GM12878 (cell line): ENCODE results near the gene FAM78A. TPM values are rescaled to one million over a fixed set of nuclear protein-coding genes. Genes with fewer than 3 reads are reported as not detected.

Experiments used
- ATAC-seq: fragments of 200-7000 bp; cut with Tn5 transposase; 3 replicates; pipeline ENCODE4 v1.9.1; 2020; ENCODE audit warnings: mild to moderate bottlenecking, moderate library complexity
- BruUV-seq: library from RNA; stranded (reverse); fragments of 400-500 nt; replicated peaks from 2 replicates; lab custom pipeline; 2021; lab: Mats Ljungman, UMichigan
- CTCF ChIA-PET: fragments of 300-600 bp; sonication (Branson Sonifier 250); formaldehyde crosslinking; extraction: SDS; loops from one replicate; lab custom pipeline; 2021; ENCODE audit warnings: inconsistent platforms; lab: Yijun Ruan, JAX
- POLR2A ChIA-PET: fragments of 350-600 bp; formaldehyde crosslinking; extraction: SDS; loops from one replicate; lab custom pipeline; 2021; ENCODE audit warnings: inconsistent platforms; lab: Charles Lee
- RAD21 ChIA-PET: fragments of 300-600 bp; sonication (Branson Sonifier 250); formaldehyde crosslinking; loops from one replicate; lab custom pipeline; 2023; ENCODE audit warnings: antibody characterized with exemption; ENCODE audit not compliant: unreplicated experiment; lab: Charles Lee
- SMC1A ChIA-PET: fragments of 300-600 bp; sonication (Branson Sonifier 250); formaldehyde crosslinking; loops from one replicate; lab custom pipeline; 2023; ENCODE audit not compliant: unreplicated experiment, uncharacterized antibody; lab: Charles Lee
- DNase-seq: peaks from one replicate; pipeline ENCODE4 v3.0.0-alpha.2; 2011; ENCODE audit warnings: low read depth, low spot score
- FAIRE-seq: peaks from 3 replicates; lab custom pipeline; 2011; peaks lifted over from hg19 to GRCh38; lab: Jason Lieb, UNC
- H2AFZ ChIP-seq: 2 replicates; pipeline ENCODE4 v1.6.0; 2011; ENCODE audit warnings: low read depth, low read length, control low read depth; ENCODE audit not compliant: control insufficient read depth
- H3K27ac ChIP-seq: 2 replicates; pipeline ENCODE4 v1.5.1; 2011; ENCODE audit warnings: control low read depth; ENCODE audit not compliant: control insufficient read depth, insufficient read depth
- H3K27me3 ChIP-seq, 2 experiments: replicated peaks in 1 of 2; 2 replicates each; pipeline versions ENCODE4 v1.6.0 to v1.6.1; 2011; ENCODE audit warnings: low read length in 1 of 2; ENCODE audit not compliant: control insufficient read depth in 2 of 2, insufficient read depth in 2 of 2
- H3K36me3 ChIP-seq, 2 experiments: 2 replicates each; pipeline ENCODE4 v1.5.1; 2011; ENCODE audit warnings: low read length in 1 of 2; ENCODE audit not compliant: control insufficient read depth in 2 of 2, insufficient read depth in 2 of 2
- H3K4me1 ChIP-seq: 2 replicates; pipeline ENCODE4 v1.6.1; 2011; ENCODE audit warnings: mild to moderate bottlenecking, low read length, moderate library complexity, mixed read lengths; ENCODE audit not compliant: control insufficient read depth, insufficient read depth
- H3K4me2 ChIP-seq: 2 replicates; pipeline ENCODE4 v1.6.0; 2011; ENCODE audit warnings: control low read depth; ENCODE audit not compliant: control insufficient read depth, insufficient read depth
- H3K4me3 ChIP-seq: fragments of 200-600 bp; sonication (generic); 2 replicates; pipeline ENCODE4 v1.5.1; 2016
- H3K79me2 ChIP-seq: 2 replicates; pipeline ENCODE4 v1.6.0; 2011; ENCODE audit warnings: low read length; ENCODE audit not compliant: control insufficient read depth, insufficient read depth
- H3K9ac ChIP-seq: 2 replicates; pipeline ENCODE4 v1.8.0; 2011; ENCODE audit warnings: low read length, control low read depth, mixed read lengths; ENCODE audit not compliant: control insufficient read depth, insufficient read depth
- H3K9me3 ChIP-seq: replicated peaks from 3 replicates; pipeline ENCODE4 v1.5.1; 2011; ENCODE audit warnings: mild to moderate bottlenecking, low read length; ENCODE audit not compliant: control insufficient read depth, insufficient read depth
- H4K20me1 ChIP-seq: 2 replicates; pipeline ENCODE4 v1.6.0; 2011; ENCODE audit not compliant: control insufficient read depth, insufficient read depth
- NFYA ChIP-seq: IDR thresholded peaks from 2 replicates; pipeline ENCODE4 v1.6.1; 2011; ENCODE audit warnings: low read depth, mild to moderate bottlenecking, low read length, improper control_type of control experiment, borderline replicate concordance
- NFYB ChIP-seq: IDR thresholded peaks from 2 replicates; pipeline ENCODE4 v1.6.1; 2011; ENCODE audit warnings: low read depth, mild to moderate bottlenecking, low read length, improper control_type of control experiment, moderate library complexity; ENCODE audit not compliant: insufficient read depth
- SMAD5 ChIP-seq: IDR thresholded peaks from 2 replicates; pipeline ENCODE4 v1.6.1; 2016; ENCODE audit warnings: antibody characterized with exemption, low read depth
- WGBS: methylation state at CpG from one replicate; pipeline ENCODE4 v1.1.6; 2016; ENCODE audit warnings: low lambda C conversion rate; ENCODE audit not compliant: insufficient replicate concordance, insufficient coverage; ENCODE audit errors: missing lambda C conversion rate; 5-methylcytosine and 5-hydroxymethylcytosine counted together
- in situ Hi-C: fragments of 300-500 bp; cut with MboI; formaldehyde crosslinking; loops from 9 replicates; pipeline ENCODE4 v1.14.3; 2018; ENCODE audit warnings: mixed read lengths
- intact Hi-C: fragments of 100-400 bp; cut with micrococcal nuclease; formaldehyde crosslinking; loops from one replicate; pipeline ENCODE4 v1.14.2; 2022; ENCODE audit not compliant: unreplicated experiment
- polyA plus RNA-seq, 11 experiments: library from polyadenylated mRNA; depleted of rRNA in 4 of 11; unstranded in 6 of 11; stranded (reverse) in 5 of 11; fragments of >200 nt; fragmentation: Nextera tagmentation in 4 of 11; fragmentation: Illumina TruSeq in 1 of 11; extraction: Ambion mirVana in 4 of 11; extraction: Trizol in 1 of 11; gene quantifications; 1 replicate in 1 of 11; 2 replicates in 10 of 11; pipeline versions ENCODE4 v1.2.1 to v1.2.3, GENCODE V29; 2011 to 2016; ENCODE audit warnings: inconsistent platforms in 2 of 11, missing spikeins in 2 of 11, low read depth in 1 of 11
- total RNA-seq, 4 experiments: library from RNA; depleted of rRNA in 3 of 4; stranded (reverse); fragments of >200 nt in 3 of 4; fragmentation: Illumina TruSeq in 1 of 4; extraction: Trizol in 1 of 4; gene quantifications; 2 replicates each; pipeline versions ENCODE4 v1.2.1 to v1.2.3, GENCODE V29; 2013 to 2021
- TF ChIP-seq, protein P1 (sequence below): fragments of 450-650 bp; conservative IDR thresholded peaks from 2 replicates; pipeline ENCODE4 v1.6.1; 2017; ENCODE audit warnings: mild to moderate bottlenecking, moderate library complexity
- TF ChIP-seq, protein P2 (sequence below): fragments of 450-650 bp; formaldehyde crosslinking; IDR thresholded peaks from 2 replicates; pipeline ENCODE4 v1.4.0; 2022; ENCODE audit warnings: mild to moderate bottlenecking, moderate library complexity

The FAM78A gene
- total and polyA plus RNA-seq, 10 of the 15 experiments (the other 5 are each of a cell fraction or from before 2014, with no cell fraction given), result 0.18 to 32.5 (median 12.2) TPM

DNA sequence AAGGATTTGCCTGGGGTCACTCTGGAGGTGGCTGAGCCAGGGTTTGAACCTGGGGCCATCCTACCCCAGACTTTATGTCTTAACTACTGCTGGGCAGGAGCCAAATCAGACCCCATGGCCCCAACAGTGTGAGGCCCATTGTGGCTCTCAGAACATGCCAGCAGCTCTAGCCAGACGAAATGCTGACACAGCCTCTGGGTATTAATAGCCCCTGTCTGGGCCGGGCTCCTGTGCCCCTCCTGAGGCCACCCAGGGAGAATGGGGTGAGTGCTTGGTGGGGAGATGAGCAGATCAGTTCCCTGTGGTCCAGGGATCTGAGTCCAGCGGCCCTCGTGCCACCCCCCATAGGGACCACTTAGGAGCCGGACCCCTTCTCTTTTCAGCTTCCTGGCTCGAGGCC lies 11.0 kb upstream of the FAM78A start (continued):
- TF ChIP-seq, protein P1, sequence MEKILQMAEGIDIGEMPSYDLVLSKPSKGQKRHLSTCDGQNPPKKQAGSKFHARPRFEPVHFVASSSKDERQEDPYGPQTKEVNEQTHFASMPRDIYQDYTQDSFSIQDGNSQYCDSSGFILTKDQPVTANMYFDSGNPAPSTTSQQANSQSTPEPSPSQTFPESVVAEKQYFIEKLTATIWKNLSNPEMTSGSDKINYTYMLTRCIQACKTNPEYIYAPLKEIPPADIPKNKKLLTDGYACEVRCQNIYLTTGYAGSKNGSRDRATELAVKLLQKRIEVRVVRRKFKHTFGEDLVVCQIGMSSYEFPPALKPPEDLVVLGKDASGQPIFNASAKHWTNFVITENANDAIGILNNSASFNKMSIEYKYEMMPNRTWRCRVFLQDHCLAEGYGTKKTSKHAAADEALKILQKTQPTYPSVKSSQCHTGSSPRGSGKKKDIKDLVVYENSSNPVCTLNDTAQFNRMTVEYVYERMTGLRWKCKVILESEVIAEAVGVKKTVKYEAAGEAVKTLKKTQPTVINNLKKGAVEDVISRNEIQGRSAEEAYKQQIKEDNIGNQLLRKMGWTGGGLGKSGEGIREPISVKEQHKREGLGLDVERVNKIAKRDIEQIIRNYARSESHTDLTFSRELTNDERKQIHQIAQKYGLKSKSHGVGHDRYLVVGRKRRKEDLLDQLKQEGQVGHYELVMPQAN, result no peak
- TF ChIP-seq NFYA (no peak), NFYB (no peak)
- TF ChIP-seq, protein P2, sequence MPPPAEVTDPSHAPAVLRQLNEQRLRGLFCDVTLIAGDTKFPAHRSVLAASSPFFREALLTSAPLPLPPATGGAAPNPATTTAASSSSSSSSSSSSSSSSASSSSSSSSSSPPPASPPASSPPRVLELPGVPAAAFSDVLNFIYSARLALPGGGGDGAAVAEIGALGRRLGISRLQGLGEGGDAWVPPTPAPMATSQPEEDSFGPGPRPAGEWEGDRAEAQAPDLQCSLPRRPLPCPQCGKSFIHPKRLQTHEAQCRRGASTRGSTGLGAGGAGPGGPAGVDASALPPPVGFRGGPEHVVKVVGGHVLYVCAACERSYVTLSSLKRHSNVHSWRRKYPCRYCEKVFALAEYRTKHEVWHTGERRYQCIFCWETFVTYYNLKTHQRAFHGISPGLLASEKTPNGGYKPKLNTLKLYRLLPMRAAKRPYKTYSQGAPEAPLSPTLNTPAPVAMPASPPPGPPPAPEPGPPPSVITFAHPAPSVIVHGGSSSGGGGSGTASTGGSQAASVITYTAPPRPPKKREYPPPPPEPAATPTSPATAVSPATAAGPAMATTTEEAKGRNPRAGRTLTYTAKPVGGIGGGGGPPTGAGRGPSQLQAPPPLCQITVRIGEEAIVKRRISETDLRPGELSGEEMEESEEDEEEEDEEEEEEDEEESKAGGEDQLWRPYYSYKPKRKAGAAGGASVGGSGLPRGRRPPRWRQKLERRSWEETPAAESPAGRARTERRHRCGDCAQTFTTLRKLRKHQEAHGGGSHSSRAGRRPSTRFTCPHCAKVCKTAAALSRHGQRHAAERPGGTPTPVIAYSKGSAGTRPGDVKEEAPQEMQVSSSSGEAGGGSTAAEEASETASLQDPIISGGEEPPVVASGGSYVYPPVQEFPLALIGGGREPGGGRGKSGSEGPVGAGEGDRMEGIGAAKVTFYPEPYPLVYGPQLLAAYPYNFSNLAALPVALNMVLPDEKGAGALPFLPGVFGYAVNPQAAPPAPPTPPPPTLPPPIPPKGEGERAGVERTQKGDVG (CRISPR knock-in tag), result no peak

DNA sequence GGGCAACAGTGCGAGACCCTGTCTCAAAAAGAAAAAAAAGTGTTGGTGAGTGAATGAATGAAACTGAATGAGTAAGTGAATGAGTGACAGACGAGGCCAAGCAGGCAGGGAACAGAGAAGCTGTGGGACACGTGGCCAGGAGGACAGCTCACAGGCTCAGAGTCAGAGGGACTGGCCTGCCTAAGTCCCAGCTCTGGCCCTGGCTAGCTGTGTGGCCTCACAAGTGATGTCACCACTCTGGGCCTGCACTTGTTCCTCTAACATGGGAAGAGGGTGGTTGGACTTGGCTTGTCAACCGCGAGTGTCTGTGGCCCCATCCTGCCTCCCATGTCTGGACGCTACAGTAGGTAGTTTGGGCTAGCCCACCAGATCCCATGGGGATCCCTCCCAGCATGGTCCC lies 8.5 kb upstream of the FAM78A start:
- RAD21 ChIA-PET, result interaction anchor here (1.4 kb wide), 1 partner anchor 11 kb away, joined by 3 read pairs; no protein-coding TSS in a partner anchor
- H3K9me3 ChIP-seq, result no peaks in the 10 kb centered on the region
- H3K4me3 ChIP-seq, result no peak overlapping the region
- no peaks in the 10 kb centered on the region for H3K36me3 ChIP-seq
- no peak overlapping the region for H2AFZ ChIP-seq
- no TSS peak for BruUV-seq
- TF ChIP-seq SMAD5, result no peak
- TF ChIP-seq, all 136 proteins: peak for 0
- POLR2A ChIA-PET, result no interaction called here
- intact Hi-C loops, result no loop called here
- H3K9ac ChIP-seq, result no peak overlapping the region
- no peaks in the 10 kb centered on the region for H4K20me1 ChIP-seq
- peaks cover 5 to 6% of the 10 kb centered on the region in 2 experiments; a peak in 3 of 4 replicates for H3K27me3 ChIP-seq
- in situ Hi-C loops, result no loop called here
- H3K4me2 ChIP-seq, result no peak overlapping the region
- DNase-seq, result no peak
- SMC1A ChIA-PET, result no interaction called here
- no peaks in the 10 kb centered on the region for H3K79me2 ChIP-seq
- CTCF ChIA-PET, result no interaction called here
- no peaks in the 10 kb centered on the region for H3K4me1 ChIP-seq
- H3K27ac ChIP-seq, result no peak overlapping the region
- FAIRE-seq, result no peak
- ATAC-seq, result no peak
- WGBS, result 49% methylated on average over 6 of the region's 6 CpGs
